GM18909 (cell line): ENCODE data around the gene C5orf58.
A peak's percentile ranks its signal among the peaks of the same experiment; 100 is the strongest.

Experiments used
- ATAC-seq: cut with Tn5 transposase; IDR thresholded peaks from one replicate; pipeline ENCODE4 v1.9.1; 2021; ENCODE audit warnings: mild to moderate bottlenecking; ENCODE audit not compliant: unreplicated experiment, poor library complexity

The C5orf58 gene

GRCh38 chr5:170277867-170278281, 45.1 kb downstream of the C5orf58 start:
- ATAC-seq = no peak

GRCh38 chr5:170278611-170279458, 46.0 kb downstream of the C5orf58 start:
- ATAC-seq = peak; percentile 91

- ATAC-seq = no peak
Measured at GRCh38 chr5:170279459-170279817, 46.7 kb downstream of the C5orf58 start.

GRCh38 chr5:170280011-170280493, 47.3 kb downstream of the C5orf58 start:
- no peak for ATAC-seq

- no peak for ATAC-seq
Measured at GRCh38 chr5:170283296-170283695, 50.5 kb downstream of the C5orf58 start.

GRCh38 chr5:170284231-170284630, 51.4 kb downstream of the C5orf58 start:
- ATAC-seq = no peak

GRCh38 chr5:170285181-170285580, 52.4 kb downstream of the C5orf58 start:
- no peak for ATAC-seq

GRCh38 chr5:170286386-170286925, 53.7 kb downstream of the C5orf58 start:
- ATAC-seq = no peak

GRCh38 chr5:170287532-170287931, 54.7 kb downstream of the C5orf58 start:
- ATAC-seq = no peak

- no peak for ATAC-seq
Measured at GRCh38 chr5:170288151-170288550, 55.4 kb downstream of the C5orf58 start.

- ATAC-seq = no peak
Measured at GRCh38 chr5:170288551-170288950, 55.8 kb downstream of the C5orf58 start.

- ATAC-seq = no peak
Measured at GRCh38 chr5:170289121-170289520, 56.3 kb downstream of the C5orf58 start.

GRCh38 chr5:170289764-170290163, 57.0 kb downstream of the C5orf58 start:
- no peak for ATAC-seq

- no peak for ATAC-seq
Measured at GRCh38 chr5:170290498-170290897, 57.7 kb downstream of the C5orf58 start.

GRCh38 chr5:170292179-170293104, 59.7 kb downstream of the C5orf58 start:
- ATAC-seq = no peak

GRCh38 chr5:170293273-170293672, 60.5 kb downstream of the C5orf58 start:
- ATAC-seq = peak; percentile 85

GRCh38 chr5:170294057-170294456, 61.3 kb downstream of the C5orf58 start:
- no peak for ATAC-seq

GRCh38 chr5:170294556-170294955, 61.8 kb downstream of the C5orf58 start:
- no peak for ATAC-seq
